ENCODE measurements around the gene PRKG1.

DNA sequence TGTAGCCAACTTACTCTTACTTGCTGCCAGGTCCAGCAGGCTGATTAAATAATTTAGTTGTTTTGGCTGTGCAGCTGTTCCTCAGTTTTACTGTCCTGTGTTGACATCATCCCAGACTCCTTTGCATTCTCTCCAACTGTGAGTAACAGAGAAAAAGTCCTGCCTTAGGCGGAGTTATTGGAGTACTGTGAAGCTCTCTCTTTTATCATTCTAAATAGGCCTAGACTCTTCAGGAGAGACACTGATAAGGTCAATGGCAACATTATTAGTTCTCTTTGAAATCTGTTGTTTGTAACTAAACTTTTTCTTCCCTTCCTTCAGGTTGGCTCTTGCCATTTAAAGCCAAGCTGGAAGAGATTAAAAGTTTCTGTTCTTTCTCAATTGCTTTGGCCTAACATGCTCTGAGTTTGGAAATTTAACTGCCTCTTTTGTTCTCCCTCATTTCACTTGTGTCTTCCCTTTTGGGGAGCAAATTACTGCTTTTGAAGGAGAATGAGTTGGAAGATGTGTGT is 840.8 kb downstream of the PRKG1 start:
- TF ChIP-seq CTCF (IDR thresholded peaks at IDR 0.05) (no peak), POLR2A (IDR thresholded peaks at IDR 0.05) (no peak)

All from Peyer's patch (tissue), 4 donors.